ENCODE results near the gene KCNQ1. TPM values are rescaled to one million over a fixed set of nuclear protein-coding genes. Genes with fewer than 3 reads are reported as not detected.

KCNQ1 gene
- polyA plus RNA-seq, 10 donors, result 1.2 to 3.6 (median 2.4) TPM

GRCh38 chr11:2459796-2460531 is 15.2 kb downstream of the KCNQ1 start:
- DNase-seq, result no peak

GRCh38 chr11:2460540-2461252 is 15.9 kb downstream of the KCNQ1 start:
- DNase-seq, result no peak

DNA sequence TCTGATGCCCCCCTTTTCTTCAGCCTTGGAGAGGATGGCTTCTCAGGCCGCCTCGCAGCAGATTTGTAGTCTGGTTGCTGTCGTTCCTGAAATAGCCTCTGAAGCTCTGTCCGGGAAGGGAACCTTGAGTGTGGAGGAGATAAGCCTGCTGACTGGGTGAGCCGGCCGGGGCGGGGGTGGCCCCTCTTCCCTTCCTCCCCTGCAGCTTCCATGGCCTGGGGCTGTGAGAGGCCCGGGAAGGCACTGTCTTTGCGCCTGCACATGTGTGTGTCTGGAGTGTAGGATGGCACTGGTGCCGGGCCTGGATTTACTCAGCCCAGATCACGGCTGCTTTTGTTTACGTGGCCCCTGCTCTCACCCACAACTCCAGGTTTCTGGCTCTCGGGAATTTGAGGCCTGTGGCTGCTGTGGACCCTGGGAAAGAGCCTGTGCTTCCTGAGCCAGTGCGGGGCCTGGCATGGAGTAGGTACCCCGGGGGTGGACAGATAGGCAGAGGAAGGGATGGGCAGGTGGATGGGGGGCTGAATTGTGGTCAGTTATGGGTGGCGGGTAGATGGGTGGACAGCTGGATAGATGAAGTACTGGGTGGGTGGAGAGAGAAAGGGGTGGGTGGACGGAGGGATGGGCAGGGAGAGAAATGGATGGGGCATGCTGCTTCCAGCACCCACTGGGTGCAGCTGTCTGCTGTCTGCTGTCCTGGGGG is 16.6 kb downstream of the KCNQ1 start:
- DNase-seq, result no peak

GRCh38 chr11:2461956-2462542 is 17.2 kb downstream of the KCNQ1 start:
- no peak for DNase-seq

GRCh38 chr11:2462543-2462985 is 17.8 kb downstream of the KCNQ1 start:
- no peak for DNase-seq

DNA sequence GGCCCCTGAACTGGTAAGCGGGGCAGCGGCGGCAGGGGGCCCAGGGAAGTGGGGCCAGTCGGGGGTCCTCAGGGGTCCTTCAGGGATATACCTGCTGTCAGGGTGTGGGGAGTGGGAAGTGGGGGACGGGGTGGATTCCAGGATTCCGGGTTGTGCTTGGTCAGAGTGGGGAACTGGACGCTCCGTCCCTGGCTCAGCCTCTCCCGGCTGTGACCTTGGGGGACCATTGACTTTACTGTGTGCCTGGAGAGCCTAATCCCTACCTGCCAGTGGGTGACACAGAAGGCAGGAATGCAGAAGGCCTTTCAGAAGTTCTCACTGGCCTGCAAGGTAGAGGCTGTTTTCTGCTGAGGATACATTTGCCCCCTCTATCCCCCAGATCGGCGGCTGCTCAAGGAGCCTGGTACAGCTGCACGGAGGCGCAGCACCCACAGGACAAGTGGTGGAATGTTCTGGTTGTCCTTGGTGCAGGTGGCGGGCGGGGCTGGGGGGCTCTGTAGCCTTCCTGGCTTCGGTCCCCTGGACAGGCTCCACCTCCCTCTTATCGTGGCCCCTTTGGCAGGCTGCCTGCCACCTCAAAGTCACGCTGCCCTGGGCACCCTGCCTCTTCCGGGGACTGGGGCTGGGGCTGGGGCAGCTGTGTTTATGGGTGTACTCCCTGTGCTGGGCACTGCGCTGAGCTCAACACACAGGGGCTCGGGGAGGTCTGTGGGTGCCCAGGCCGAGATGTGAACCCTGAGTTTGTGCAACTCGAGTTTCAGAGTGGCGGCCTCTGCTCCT is 18.4 kb downstream of the KCNQ1 start:
- DNase-seq, result no peak

DNA sequence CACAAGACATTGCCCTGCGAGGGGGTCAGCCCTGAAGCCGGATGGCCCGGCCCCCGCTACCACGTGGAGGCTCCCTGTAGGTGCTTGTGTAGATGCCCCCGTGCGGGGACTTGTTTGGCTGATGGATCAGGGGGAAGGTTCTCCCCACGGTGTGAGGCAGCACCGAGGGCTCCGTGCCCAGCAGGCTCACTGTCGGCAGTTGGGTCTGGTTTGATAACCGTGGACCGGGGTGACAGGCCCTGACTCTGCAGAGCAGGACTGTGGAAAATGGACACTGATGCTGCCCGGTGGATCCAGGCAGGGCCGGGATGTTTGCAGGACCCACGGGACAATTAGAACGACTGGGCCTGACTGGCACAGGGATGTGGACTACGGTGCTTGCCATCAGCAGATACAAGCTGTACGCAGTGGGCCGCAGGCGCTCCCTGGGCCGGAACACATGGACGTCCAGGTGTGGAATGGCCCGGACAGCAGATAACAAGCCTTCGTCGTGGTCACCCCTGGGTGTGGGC is 19.0 kb downstream of the KCNQ1 start:
- no peak for DNase-seq

GRCh38 chr11:2464451-2465165 is 19.8 kb downstream of the KCNQ1 start:
- no peak for DNase-seq

GRCh38 chr11:2465202-2466068 is 20.6 kb downstream of the KCNQ1 start:
- no peak for DNase-seq

DNA sequence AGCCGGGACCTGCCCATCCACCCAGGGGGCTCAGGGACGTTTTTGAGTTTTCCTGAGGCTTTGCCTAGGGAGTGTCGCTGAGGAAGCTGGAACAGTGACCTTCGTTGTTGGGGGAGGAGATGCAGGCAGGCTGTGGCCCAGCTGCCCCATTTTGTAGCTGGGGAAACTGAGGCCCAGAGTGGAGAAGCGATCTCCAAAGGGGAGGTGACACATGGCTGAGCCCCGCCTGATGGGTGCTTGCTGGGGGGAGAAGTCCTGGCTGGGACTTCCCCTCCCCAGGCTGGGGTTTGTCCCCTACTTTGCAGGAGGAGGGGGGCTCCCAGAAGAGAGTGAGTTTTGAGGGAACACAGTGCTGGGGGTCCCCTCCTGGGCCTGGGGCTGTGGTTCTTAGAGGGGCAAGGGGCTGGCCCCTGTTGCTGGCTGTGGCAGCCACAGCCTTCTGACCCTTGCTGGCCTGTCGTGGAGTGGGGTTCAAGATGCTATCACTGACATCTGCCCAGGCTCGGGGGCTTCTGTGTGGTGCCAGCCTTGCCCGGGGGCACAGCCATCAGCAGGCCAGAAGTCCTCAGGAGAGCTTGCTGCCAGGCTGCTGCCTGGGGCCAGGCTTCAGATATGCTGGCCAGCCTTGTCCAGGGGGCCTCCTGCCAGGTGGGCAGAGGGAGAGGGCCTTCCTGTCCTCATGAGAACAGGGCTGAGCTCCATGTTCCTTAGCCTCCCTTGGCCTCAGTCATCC is 21.4 kb downstream of the KCNQ1 start:
- DNase-seq, result no peak

DNA sequence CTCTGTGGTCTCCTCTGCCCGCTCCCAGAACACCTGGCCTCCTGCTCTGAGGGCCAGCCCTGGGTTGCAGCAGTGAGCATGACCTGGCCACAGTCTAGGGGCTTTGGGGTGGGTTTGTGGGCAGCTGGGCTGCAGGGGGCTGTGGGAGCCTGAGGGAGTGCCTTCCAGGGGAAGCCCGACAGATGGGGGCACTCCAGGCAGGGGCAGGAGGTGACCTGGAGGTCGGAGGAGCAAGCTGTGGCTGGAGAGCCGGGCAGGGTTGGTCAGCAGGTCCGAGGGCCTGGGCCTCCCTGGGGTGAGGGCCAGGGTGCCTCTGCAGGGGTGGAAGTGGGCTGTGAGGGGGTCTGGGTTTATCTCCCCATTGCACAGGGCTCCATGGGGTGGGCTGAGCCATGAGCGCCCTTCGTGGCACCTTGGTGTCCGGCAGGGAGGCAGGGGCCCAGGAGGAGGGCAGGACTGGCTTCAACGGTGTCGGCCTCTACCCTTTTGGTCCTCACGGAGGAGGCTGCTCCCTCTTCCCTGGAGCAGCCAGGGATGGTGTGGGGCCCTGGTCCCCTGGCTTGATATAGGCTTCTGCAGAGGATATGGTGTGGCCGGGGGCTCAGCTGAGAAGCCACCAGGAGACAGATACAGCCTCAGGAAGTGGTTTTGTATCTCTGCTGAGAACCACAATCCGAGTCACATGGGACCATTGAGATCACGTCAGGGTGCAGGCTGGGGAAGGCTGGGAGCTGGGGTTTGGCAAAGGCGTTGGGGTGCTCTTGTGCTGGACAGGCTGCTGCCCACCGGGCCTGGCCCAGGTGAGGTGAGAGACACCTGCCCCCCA is 22.3 kb downstream of the KCNQ1 start:
- no peak for DNase-seq

DNA sequence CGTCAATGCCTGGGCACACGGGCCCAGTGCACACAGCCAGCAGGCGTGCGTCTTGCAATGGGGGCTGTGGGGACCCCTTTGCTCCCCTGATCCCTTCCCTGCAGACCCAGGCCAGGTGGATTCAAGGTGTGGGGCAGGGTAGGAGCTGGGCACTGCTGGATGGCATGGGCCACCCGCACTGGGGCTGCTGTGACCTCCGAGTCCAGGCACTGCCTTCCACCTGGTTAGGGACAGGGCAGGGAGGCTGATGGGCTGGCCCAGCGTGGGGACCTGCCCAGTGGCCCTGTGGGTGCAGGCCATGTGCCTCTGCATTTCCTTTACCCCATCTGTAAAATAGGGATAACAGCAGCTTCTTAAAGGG is 22.9 kb downstream of the KCNQ1 start:
- no peak for DNase-seq

DNA sequence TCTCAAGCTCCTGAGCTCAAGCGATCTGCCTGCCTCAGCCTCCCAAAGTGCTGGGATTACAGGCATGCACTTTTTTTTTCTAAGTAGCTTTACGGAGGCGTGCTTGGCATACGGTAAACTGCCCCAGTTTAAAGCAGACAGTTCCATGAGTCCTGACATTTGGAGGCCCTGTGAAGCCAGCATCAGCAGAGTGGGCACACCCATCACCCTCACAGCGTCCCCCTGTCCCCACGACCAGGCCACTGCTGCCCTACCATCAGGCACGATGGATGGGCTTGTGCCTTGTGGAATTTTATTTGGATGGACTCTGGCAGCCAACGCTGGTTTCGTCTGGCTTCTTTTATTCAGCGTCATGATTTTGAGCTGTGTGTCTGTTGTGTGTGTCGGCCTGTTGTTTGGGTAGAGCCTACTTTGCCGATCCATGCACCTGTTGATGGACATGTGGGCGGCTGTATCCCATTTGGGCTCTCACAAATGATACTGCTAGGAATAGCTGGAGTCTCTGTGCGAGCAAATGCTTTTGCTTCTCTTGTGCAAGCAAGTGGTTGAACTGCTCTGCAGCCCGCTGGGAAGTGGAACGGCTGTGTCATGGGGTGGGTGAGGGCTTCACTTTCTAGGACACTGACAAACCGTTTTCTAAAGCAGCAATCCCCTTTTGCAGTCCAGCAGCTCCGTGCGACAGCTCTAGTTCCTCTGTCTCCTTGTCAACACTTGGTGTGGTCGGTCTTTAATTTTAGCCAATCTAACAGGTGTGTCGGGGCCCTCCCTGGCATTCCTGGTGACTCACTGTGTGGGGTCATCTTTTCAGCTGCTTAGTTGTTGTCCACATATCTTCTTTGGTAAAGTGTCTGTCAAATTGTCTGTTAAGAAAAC is 23.8 kb downstream of the KCNQ1 start:
- DNase-seq, result no peak

GRCh38 chr11:2470495-2470894 is 25.7 kb downstream of the KCNQ1 start:
- no peak for DNase-seq

DNA sequence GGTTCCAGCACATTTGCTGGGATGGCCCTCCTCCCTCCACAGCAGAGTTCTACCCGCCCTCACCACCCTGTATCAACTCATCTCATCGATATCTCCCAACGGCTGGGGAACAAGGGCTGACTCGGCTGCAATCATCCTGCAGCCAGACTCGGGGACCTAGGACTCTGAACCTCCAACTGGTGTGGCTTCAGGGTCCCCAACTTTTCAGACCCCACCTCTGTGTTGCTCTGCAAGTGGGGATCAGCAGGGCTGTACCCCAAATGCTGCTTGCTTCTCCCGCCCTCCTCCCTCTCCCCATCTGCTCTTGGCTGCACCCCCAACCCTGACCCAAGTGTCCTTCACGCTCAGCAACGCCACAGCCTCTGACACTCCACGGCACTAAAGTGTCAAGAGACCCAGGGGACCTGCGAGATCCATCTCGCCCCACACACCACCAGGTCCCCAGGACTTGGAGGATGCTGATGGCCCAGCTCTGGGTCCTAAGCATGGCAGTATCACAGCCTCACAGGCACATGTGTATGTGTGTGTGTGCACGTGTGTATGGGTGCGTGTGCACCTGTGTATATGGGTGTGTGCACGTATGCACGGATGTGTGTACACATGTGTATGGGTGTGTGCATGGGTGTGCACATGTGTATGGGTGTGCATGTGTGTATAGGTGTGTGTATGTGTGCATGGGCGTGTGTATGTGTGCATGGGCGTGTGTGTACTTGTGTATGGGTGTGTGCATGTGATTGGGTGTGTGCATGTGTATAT is 26.4 kb downstream of the KCNQ1 start:
- no peak for DNase-seq

- no peak for DNase-seq
Measured at GRCh38 chr11:2471804-2472096, 26.9 kb downstream of the KCNQ1 start.

Data from muscle of back (tissue), 11 donors.